HG03342 (cell line): ENCODE measurements around the gene BBLN.

Source experiments
- ATAC-seq: cut with Tn5 transposase; IDR thresholded peaks from one replicate; pipeline ENCODE4 v1.9.1; 2021; ENCODE audit warnings: mild to moderate bottlenecking, moderate library complexity; ENCODE audit not compliant: unreplicated experiment

Gene BBLN

DNA sequence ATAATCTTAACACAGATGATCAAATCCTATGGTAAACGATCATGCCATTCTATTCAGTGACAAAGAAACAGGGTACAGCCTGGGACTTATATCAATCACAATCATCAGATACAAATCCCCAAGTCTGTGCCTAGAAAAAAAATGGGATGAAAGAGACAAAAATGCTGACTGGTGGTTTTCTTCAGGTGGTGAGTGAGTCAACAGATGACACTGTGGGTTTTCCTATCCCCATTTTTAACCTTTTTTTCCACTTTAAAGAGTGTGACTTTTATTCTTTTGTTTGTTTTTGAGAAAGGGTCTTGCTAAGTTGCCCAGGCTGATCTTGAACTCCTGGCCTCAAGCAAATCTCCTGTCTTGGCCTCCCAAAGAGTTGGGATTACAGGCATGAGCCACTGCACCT, 28.1 kb downstream of the BBLN start:
- ATAC-seq = no peak

DNA sequence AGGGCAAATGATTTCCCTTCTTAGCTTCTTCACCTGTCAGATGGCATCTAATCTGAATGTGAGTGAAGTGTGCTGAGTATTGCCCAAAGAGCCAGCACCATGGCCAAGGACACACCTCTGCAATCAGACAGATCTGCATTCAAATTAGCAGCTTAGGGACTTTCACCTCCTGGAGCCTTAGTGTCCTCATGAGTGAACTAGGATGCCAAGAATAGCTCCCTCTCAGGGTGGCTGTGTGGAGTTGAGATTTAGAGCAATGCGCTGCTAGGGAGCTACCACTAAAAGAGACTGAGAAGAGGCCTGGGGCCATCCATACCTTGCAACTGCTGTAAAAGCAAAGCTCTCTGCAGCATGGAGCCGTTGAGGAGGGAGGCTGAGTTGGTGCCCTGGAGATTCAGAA, 29.9 kb downstream of the BBLN start:
- no peak for ATAC-seq

DNA sequence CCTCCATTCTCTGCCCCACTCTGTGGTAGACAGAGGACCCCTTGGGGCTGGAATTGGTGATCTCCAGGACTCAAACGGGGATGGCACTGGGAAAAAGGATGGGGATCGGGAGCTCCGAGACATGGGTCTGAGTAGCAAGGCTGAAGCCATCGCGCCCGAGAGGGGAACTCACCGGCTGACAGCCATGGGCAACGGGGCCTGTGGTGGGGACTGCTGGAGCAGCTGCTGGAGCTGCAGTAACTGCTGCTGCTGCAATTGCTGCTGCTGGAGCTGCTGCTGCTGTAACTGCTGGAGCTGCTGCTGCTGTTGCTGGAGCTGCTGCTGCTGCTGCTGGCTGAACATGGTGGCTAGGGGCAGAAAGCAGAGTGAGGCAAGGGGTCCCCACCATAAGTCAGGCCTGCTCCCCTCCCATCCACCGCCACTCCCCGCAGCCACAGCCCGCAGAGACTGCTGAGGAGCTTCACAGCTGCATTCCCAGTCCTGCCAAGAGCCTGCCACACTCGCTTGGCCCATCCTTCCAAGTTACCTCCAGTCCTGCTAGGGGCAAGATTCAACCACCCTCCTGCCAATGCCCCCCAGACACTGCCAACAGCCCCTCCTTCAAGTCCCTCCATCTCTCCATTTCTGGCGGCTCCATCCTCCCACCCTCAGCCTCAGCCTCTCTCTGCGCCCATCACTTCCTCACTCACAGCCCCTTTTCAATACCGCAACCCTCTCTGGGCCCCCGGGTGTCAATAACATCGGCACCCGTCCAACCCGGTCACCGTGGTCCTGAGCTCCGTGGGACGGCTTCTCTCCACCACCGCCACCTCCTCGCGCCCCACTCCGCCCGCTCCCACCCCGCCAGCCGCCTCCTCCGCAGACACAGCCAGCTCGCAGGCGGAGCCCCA, 30.7 kb downstream of the BBLN start:
- ATAC-seq = no peak

- ATAC-seq = peak; percentile 81
Measured at GRCh38 chr9:128191406-128192046, 31.5 kb downstream of the BBLN start, which contains the start of gene CIZ1. TSS of gene CIZ1 (minus strand) at chr9:128191572. CDS start at chr9:128190857, 715 bp downstream.

DNA sequence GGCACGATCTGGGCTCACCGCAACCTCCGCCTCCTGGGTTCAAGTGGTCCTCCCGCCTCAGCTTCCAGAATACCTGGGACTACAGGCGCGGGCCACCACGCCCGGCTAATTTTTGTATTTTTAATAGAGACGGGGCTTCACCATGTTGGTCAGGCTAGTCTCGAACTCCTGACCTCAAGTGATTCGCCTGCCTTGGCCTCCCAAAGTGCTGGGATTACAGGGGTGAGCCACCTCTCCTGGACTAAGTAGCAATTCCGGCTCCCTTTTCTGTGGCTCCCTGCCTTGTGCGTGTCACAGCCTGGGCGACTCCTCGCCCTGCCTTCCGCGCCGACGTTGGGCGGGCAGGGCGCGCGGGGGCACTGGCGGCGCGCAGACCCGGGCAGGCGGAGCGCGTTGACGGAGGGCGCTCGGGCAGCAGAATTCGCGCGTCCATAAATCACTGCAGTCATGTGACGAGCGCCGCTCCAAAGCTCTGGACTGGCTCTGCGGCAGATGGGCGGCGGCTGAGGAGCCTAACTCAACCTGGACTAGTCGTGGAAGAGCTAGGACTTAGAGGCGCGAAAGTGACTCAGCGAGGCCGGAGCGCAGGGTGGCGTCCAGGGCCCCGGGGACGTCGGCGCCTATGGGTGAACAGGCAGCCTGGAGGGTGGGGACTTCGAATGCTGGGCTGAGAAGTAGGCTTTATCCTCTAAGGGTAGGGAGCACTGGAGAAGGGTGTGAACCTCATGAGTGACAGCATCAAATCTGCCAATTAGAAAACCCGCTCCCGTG, 32.7 kb downstream of the BBLN start:
- ATAC-seq = no peak

GRCh38 chr9:128193469-128194096, 33.5 kb downstream of the BBLN start:
- no peak for ATAC-seq

DNA sequence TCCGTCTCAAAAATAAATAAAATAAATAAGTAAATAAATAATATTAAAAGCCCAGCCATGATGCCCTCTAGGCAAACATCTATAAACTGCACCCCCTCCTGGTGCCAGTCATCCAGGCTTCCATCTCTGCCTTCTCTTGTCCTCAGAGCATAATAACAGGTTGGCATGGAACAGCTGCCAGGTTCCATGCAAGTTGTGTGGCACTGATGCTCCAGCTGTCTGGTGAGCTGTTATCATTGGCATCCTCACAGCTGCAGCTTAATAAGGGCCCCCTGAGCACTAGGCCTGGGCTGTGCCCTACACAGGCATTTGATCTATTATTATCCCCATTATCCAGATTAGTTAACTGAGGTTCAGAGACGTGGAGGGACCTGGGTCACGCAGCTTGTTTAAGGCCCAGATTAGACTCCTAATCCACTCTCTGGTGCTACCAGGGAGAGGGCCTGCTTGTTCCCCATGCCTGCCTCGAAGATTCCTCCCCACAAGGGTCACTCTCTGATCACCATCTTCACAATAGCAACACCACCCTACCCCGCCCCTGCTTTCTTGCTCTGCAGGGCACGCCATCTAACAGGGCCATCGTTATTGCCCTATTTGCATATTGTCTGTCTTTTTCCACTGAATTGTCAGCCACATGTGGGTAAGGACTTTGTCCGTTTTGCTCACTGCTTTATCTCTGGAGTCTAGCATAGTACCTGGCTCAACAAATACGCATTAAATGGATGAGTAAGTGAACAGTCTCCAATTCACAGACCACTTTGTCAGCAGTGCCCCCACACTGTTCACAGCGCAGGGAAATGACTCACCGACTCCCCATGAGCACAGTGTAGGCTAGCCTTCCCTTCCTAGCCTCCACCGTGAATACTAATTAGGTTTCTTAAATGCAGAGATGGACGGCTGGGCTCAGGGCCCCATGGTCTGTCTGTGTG, 41.6 kb downstream of the BBLN start:
- no peak for ATAC-seq

DNA sequence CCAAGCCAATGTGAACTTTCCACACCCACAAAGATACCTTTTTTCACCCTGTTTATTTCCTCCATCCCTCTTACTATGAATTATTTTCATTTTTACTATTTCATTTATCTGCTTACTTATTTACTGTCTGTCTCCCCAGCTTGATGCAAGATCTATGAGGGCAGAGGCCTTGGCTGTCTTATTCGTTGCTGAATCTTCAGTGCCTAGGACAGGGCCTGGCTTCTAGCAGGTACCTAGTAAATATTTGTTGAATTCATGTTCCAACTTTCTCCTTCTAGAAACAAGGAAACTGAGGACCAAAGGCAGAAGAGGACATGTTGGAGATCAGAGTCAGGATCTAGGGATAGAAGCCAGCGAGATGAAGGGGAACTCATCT, 42.6 kb downstream of the BBLN start:
- no peak for ATAC-seq

- ATAC-seq = peak; percentile 76
Measured at GRCh38 chr9:128203024-128203706, 43.1 kb downstream of the BBLN start, which contains the start of gene DNM1. TSS of gene DNM1 (plus strand) at chr9:128203379. CDS start at chr9:128203471, 92 bp downstream.

GRCh38 chr9:128203707-128204551, 43.9 kb downstream of the BBLN start:
- ATAC-seq = no peak

DNA sequence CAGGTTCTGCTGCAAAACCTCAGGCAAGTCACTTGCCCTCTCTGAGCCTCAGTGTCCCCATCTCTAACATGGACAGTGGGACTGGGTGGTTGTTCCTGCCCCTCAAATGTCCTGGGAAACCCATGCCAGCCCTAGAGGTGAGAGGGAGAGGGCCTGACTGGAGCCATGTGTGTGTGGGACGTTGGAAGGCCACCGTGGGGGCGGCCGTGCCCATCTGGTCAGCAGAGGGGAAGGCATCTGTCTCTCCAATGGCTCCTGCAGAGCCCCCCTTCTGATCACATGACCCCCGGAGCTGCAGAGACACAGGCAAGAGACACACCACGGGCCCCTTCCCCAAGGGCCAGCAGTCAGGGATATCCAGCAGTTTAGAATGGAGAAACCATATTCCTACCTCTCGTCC, 44.8 kb downstream of the BBLN start:
- no peak for ATAC-seq

DNA sequence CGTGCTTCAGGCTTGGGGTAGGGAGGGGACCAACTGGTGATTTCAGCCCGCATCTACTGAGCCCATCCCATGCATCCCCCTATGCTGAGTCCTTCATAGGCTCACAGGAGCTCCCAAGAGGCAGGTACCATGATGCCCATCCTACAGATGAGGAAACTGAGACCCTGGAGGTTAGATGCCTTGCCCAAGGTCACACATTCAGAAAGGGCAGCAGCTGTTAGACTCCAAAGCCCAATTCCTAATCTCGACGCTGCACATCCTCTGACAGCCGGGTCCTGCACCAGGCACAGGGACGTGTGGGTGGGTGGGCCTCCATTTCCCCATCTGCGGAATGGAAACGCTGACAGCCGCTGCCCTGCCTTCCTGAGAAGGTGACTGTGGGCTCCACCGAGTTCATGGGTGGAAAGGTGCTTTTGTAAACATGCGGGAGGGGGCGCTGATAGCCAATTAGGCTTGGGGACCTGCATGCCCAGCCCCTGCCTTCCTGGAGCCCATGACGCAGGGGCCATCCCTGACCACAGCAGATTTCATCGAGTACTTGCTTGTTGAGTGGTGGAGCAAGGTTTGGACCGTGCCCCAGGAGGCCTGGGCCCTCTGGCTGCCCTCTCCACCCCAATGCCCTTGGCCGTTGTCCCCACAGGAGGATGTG, 45.4 kb downstream of the BBLN start:
- ATAC-seq = no peak

GRCh38 chr9:128206484-128206883, 46.4 kb downstream of the BBLN start:
- ATAC-seq = no peak

- no peak for ATAC-seq
Measured at GRCh38 chr9:128206916-128207910, 47.1 kb downstream of the BBLN start.

DNA sequence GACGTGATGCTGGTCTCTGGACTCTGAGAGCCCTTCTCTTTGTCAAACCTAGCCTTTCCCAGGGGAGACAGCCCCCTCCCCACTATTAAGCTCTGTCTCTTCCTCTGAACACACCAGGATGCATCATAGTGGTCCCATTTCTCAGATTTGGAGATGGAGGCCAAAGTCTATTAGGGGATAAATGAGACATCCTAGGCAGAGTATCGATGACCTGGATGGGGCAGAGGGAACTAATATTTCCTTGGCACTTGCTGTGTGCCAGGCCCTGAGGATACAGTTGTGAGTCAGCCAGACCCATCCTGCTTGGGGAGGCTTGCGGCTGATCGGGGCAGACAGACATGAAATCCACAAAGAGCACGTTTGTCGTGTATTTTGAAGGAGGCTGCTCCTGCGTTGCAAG, 48.3 kb downstream of the BBLN start:
- ATAC-seq = no peak

GRCh38 chr9:128208946-128209669, 49.0 kb downstream of the BBLN start:
- no peak for ATAC-seq
